ENCODE measurements around the gene HBS1L. TPM values are rescaled to one million over a fixed set of nuclear protein-coding genes. Genes with fewer than 3 reads are reported as not detected.

HBS1L gene
- total RNA-seq, 3 donors from 2014 or later (not counting 1 experiment from before 2014, with no cell fraction given), result 75.3 to 82.2 (median 80.1) TPM

DNA sequence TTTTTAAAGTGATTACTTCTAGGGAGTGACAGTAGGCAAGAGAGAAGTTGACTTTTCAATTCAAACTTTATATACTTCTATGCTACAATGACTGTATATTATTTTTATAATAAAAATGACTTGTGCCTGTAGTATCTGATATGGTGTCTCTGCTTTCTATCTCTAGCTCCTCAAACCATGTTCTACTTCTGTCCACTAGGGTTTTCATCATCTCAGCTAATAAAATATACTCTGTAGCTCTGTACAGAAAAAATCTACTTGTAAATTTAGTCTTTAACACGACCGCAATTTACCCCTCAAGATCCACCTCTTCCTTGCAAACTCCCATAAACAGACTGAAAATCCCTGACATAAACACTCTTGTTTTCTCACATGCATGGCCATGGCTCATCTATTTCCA lies 42.3 kb downstream of the HBS1L start:
- Histone ChIP-seq H3K4me1 (ENCODE audit: control insufficient read depth, insufficient read depth, low read length) (no peaks in the 10 kb centered on the region), H3K27me3 (ENCODE audit: control insufficient read depth, insufficient read depth, low read length) (no peaks in the 10 kb centered on the region), H3K4me3 (ENCODE audit: low read length) (no peak overlapping the region), H3K9me3 (ENCODE audit: control insufficient read depth, insufficient read depth, low read length) (no peaks in the 10 kb centered on the region), H3K27ac (ENCODE audit: low read length) (no peak overlapping the region), H3K36me3 (ENCODE audit: control insufficient read depth, insufficient read depth, low read length) (no peaks in the 10 kb centered on the region)
- intact Hi-C loops (cut with micrococcal nuclease), result no loop called here
- Mint-ChIP-seq H3K36me3 (no peaks in the 10 kb centered on the region), H3K4me3 (no peak overlapping the region), H3K27me3 (ENCODE audit: low read depth in 2 of 2) (no peaks in the 10 kb centered on the region), H3K9me3 (no peaks in the 10 kb centered on the region), H3K4me1 (peaks cover 20 to 21% of the 10 kb centered on the region in 2 donors), H3K27ac (peak overlapping the region in 1 of 2 donors; percentile 10)
- TF ChIP-seq, protein P1, sequence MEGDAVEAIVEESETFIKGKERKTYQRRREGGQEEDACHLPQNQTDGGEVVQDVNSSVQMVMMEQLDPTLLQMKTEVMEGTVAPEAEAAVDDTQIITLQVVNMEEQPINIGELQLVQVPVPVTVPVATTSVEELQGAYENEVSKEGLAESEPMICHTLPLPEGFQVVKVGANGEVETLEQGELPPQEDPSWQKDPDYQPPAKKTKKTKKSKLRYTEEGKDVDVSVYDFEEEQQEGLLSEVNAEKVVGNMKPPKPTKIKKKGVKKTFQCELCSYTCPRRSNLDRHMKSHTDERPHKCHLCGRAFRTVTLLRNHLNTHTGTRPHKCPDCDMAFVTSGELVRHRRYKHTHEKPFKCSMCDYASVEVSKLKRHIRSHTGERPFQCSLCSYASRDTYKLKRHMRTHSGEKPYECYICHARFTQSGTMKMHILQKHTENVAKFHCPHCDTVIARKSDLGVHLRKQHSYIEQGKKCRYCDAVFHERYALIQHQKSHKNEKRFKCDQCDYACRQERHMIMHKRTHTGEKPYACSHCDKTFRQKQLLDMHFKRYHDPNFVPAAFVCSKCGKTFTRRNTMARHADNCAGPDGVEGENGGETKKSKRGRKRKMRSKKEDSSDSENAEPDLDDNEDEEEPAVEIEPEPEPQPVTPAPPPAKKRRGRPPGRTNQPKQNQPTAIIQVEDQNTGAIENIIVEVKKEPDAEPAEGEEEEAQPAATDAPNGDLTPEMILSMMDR (IDR thresholded peaks at IDR 0.05), result no peak
- ATAC-seq (no peak), DNase-seq (no peak)
- 94% methylated on average over 2 of the region's 2 CpGs for WGBS (ENCODE audit: insufficient coverage)

DNA sequence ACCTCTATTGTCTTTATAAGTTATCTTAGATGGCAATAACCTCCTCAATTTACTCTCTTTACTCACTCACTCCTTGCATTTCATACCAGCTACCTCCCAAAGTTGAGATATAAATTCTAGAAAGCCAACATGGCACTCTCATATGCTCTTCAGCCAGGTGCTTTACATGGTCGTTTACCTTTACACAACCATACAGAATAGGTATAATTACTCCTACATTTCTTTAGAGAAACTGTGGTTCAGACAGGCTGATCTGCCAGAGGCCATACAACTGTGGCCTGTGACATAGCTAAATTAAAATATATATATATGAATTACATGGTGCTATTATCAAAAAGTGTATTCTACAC lies 45.7 kb downstream of the HBS1L start:
- H3K27me3 Mint-ChIP-seq (ENCODE audit: low read depth in 2 of 2), result no peaks in the 10 kb centered on the region
- Histone ChIP-seq H3K27ac (ENCODE audit: low read length) (no peak overlapping the region), H3K4me3 (ENCODE audit: low read length) (no peak overlapping the region), H3K27me3 (ENCODE audit: control insufficient read depth, insufficient read depth, low read length) (no peaks in the 10 kb centered on the region), H3K36me3 (ENCODE audit: control insufficient read depth, insufficient read depth, low read length) (no peaks in the 10 kb centered on the region), H3K4me1 (ENCODE audit: control insufficient read depth, insufficient read depth, low read length) (no peaks in the 10 kb centered on the region), H3K9me3 (ENCODE audit: control insufficient read depth, insufficient read depth, low read length) (no peaks in the 10 kb centered on the region)
- no peak overlapping the region for H3K4me3 Mint-ChIP-seq
- 80% methylated on average over 1 of the region's 1 CpG for WGBS (ENCODE audit: insufficient coverage)
- H3K4me1 Mint-ChIP-seq, result peaks cover 14 to 15% of the 10 kb centered on the region in 2 donors
- TF ChIP-seq, protein P1 (IDR thresholded peaks at IDR 0.05), result no peak
- ATAC-seq (no peak), DNase-seq (no peak)
- intact Hi-C loops (cut with micrococcal nuclease), result no loop called here
- no peak overlapping the region for H3K27ac Mint-ChIP-seq
- H3K9me3 Mint-ChIP-seq, result no peaks in the 10 kb centered on the region
- H3K36me3 Mint-ChIP-seq, result no peaks in the 10 kb centered on the region

DNA sequence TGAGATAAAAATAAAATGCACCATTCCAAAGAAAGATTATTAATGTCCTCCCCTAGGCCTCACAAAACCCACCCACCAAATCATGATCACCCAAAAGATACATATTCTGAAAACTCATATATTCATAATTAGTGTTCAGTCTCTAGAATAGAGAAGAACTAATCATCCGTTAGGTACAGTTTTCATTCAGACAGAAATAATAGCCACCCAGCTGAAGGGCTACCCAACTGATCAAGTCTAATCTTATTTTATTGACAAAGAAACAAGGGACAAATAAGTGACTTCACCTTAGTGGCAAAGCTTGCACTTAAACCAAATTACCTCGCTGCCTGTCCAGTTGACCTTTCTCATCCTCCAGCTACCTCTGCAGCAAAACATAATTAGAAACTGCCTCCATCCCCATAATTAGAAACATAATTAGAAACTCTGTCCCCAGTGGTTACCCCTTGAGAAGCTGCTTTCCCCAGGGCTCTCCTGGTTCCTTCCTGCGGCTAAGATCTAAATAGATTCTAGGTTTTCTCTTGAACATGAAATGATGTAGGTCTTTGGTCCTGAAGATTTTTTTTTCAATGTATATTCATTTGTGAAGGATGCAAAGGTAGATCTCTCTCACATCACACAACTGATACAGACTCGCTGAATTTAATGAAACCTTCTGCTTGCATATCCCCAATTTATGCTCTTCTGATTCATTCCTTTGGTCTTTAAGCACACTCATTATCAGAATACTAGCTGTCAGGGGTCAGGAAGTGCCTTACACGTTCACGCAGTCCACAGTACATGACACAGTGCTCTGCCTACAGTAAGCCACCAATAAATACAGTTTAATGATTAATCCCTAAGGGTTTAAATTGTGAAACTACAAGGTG lies 46.3 kb downstream of the HBS1L start:
- H3K4me1 Mint-ChIP-seq, result peaks cover 10 to 12% of the 10 kb centered on the region in 2 donors
- H3K36me3 ChIP-seq (ENCODE audit: control insufficient read depth, insufficient read depth, low read length), result no peaks in the 10 kb centered on the region
- H3K27ac Mint-ChIP-seq, result no peak overlapping the region
- no peaks in the 10 kb centered on the region for H3K4me1 ChIP-seq (ENCODE audit: control insufficient read depth, insufficient read depth, low read length)
- no peaks in the 10 kb centered on the region for H3K36me3 Mint-ChIP-seq
- no peaks in the 10 kb centered on the region for H3K9me3 Mint-ChIP-seq
- no peaks in the 10 kb centered on the region for H3K9me3 ChIP-seq (ENCODE audit: control insufficient read depth, insufficient read depth, low read length)
- H3K27me3 ChIP-seq (ENCODE audit: control insufficient read depth, insufficient read depth, low read length), result no peaks in the 10 kb centered on the region
- no peak overlapping the region for H3K4me3 ChIP-seq (ENCODE audit: low read length)
- 73% methylated on average over 6 of the region's 6 CpGs for WGBS (ENCODE audit: insufficient coverage)
- ATAC-seq (no peak), DNase-seq (no peak)
- no peak overlapping the region for H3K27ac ChIP-seq (ENCODE audit: low read length)
- intact Hi-C loops (cut with micrococcal nuclease), result no loop called here
- H3K4me3 Mint-ChIP-seq, result no peak overlapping the region
- H3K27me3 Mint-ChIP-seq (ENCODE audit: low read depth in 2 of 2), result no peaks in the 10 kb centered on the region
- TF ChIP-seq, protein P1 (IDR thresholded peaks at IDR 0.05), result no peak
